ENCODE results near the gene PRDM16.

GRCh38 chr1:3139451-3139852, 70.4 kb downstream of the PRDM16 start:
- TF ChIP-seq, protein P1, sequence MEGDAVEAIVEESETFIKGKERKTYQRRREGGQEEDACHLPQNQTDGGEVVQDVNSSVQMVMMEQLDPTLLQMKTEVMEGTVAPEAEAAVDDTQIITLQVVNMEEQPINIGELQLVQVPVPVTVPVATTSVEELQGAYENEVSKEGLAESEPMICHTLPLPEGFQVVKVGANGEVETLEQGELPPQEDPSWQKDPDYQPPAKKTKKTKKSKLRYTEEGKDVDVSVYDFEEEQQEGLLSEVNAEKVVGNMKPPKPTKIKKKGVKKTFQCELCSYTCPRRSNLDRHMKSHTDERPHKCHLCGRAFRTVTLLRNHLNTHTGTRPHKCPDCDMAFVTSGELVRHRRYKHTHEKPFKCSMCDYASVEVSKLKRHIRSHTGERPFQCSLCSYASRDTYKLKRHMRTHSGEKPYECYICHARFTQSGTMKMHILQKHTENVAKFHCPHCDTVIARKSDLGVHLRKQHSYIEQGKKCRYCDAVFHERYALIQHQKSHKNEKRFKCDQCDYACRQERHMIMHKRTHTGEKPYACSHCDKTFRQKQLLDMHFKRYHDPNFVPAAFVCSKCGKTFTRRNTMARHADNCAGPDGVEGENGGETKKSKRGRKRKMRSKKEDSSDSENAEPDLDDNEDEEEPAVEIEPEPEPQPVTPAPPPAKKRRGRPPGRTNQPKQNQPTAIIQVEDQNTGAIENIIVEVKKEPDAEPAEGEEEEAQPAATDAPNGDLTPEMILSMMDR (IDR thresholded peaks at IDR 0.05), result no peak
- no peak for TF ChIP-seq TAF1 (IDR thresholded peaks at IDR 0.05; ENCODE audit: borderline replicate concordance, low read depth, low read length)
- no peak for TF ChIP-seq YY1 (IDR thresholded peaks at IDR 0.05; ENCODE audit: low read depth)
- TF ChIP-seq FOXJ3 (CRISPR knock-in tag; IDR thresholded peaks at IDR 0.05), result no peak
- TF ChIP-seq RCOR1 (IDR thresholded peaks at IDR 0.05; ENCODE audit: low read length), result no peak

Measured in SK-N-SH (cell line).